SH-SY5Y (cell line): ENCODE results near the gene TMEM42.

Experiments
- GATA2 ChIP-seq: IDR thresholded peaks from 2 replicates; pipeline ENCODE4 v1.6.1; 2011; ENCODE audit warnings: mild to moderate bottlenecking, low read depth, low read length
- GATA3 ChIP-seq: IDR thresholded peaks from 2 replicates; pipeline ENCODE4 v1.6.1; 2011; ENCODE audit warnings: low read depth, mild to moderate bottlenecking, low read length, moderate library complexity

DNA sequence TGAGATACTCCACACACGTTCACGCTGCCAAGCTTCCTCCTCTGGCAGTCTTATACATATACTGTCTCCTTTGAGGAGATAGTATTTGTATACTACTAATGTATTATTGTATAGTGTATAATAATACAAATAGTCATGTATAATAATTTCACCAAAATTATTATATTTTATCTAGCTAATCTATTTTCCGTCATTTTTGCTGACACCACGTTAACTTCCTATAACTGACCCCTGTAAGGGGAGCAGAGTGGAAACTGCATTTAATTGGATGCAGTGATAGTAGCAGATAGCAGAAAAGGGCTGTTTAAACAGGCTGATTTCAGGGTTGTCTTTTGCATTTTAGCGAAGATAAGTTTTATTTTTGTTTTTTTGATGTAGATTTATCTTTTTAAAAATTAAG lies 30.5 kb upstream of the TMEM42 start:
- TF ChIP-seq GATA2 (no peak), GATA3 (no peak)
